Erythroblast (primary cell): ENCODE data around the gene CTNNA3.

Experiments
- GATA1 ChIP-seq: IDR thresholded peaks from 2 replicates; pipeline ENCODE4 v1.6.1; 2011; ENCODE audit warnings: low read depth, mild to moderate bottlenecking, control low read depth, low read length, moderate library complexity
- POLR2A ChIP-seq: IDR thresholded peaks from 2 replicates; pipeline ENCODE4 v1.6.1; 2011; ENCODE audit warnings: mild to moderate bottlenecking, low read length

DNA sequence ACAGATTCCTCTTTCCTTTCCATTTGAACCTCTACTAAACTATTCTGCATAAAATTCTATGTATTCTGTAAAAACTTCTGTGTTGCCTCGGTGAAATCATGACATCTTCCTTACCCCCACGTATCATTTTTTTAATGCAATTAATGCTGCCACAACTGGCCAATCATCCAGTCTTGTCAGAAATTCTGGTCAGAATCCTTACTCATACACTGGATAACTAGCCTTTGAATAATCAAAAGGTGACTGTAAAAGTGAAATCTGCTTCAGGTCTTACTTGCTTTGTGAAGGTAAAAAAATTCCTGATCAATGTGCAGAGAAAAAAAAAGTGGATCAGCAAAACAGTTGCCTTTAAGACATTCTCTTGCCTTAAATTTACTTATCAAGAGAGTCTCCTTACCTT, 859.2 kb downstream of the CTNNA3 start:
- TF ChIP-seq POLR2A (no peak), GATA1 (no peak)
